ENCODE measurements around the gene ADAMTS7.

DNA sequence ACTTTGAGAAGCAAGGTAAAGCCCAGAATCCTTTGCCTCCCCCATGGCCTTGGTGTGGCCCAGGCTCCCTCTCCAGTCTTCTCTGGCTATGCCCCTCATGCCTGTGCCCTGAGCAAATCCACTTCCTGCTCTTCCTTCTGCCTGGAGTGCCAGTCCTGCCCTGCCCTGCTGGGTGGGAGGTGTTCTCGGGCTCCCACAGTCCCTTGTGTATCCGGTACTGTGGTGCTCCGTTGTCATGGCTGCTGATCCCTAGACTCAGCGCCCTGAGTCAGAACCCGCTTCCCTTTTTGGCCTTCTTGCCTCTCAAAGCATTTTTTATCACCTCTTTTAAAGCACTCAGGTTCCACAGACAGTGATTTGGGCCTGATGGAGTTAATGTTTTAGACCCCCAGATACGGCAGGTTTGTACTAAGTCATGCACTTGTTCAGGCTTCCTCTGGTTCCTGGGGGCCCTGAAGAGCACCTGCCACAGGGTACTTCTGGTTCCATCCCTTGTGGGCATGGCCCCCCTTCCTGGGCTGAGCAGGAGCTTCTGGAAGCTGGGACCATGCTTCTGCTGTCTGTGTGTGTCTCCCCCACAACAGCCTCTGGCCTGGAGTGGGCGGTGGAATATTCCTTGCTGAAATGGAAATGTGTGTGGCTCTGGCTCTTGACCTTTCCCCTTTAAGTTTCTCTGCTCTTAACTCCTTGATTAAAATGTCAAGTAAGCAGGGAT is 29.6 kb upstream of the ADAMTS7 start:
- TF ChIP-seq, protein P1, sequence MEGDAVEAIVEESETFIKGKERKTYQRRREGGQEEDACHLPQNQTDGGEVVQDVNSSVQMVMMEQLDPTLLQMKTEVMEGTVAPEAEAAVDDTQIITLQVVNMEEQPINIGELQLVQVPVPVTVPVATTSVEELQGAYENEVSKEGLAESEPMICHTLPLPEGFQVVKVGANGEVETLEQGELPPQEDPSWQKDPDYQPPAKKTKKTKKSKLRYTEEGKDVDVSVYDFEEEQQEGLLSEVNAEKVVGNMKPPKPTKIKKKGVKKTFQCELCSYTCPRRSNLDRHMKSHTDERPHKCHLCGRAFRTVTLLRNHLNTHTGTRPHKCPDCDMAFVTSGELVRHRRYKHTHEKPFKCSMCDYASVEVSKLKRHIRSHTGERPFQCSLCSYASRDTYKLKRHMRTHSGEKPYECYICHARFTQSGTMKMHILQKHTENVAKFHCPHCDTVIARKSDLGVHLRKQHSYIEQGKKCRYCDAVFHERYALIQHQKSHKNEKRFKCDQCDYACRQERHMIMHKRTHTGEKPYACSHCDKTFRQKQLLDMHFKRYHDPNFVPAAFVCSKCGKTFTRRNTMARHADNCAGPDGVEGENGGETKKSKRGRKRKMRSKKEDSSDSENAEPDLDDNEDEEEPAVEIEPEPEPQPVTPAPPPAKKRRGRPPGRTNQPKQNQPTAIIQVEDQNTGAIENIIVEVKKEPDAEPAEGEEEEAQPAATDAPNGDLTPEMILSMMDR (IDR thresholded peaks at IDR 0.05): no peak
- no peak for TF ChIP-seq POLR2A (IDR thresholded peaks at IDR 0.05)
- no peak for TF ChIP-seq POLR2AphosphoS5 (IDR thresholded peaks at IDR 0.05)

Measured in breast epithelium (tissue), 3 donors.